ENCODE measurements around the gene NAA40. TPM values are rescaled to one million over a fixed set of nuclear protein-coding genes. Genes with fewer than 3 reads are reported as not detected.

NAA40 gene
- total RNA-seq, 1 donor from 2014 or later: 21.2 TPM

- Histone ChIP-seq H4K20me1 (ENCODE audit: insufficient read depth, low read length) (peaks cover 17% of the 10 kb centered on the region), H3K9ac (ENCODE audit: low read length) (no peak overlapping the region), H3K9me3 (ENCODE audit: insufficient read depth, low read depth, low read length) (no peaks in the 10 kb centered on the region), H3K27ac (ENCODE audit: low read depth, low read length) (no peak overlapping the region), H2AFZ (ENCODE audit: low read depth, low read length) (no peak overlapping the region), H3K79me2 (ENCODE audit: insufficient read depth, low read length) (no peaks in the 10 kb centered on the region), H3K4me2 (ENCODE audit: low read length) (peak overlapping the region; percentile 89), H3K36me3 (ENCODE audit: insufficient read depth, low read length) (no peaks in the 10 kb centered on the region), H3K4me1 (ENCODE audit: insufficient read depth, low read length) (peaks cover 17% of the 10 kb centered on the region), H3K4me3 (ENCODE audit: insufficient read depth, low read depth, low read length) (no peak overlapping the region), H3K27me3 (ENCODE audit: insufficient read depth, low read length) (no peaks in the 10 kb centered on the region)
- Mint-ChIP-seq H3K27me3 (ENCODE audit: low read depth, unreplicated experiment) (peaks cover 51% of the 10 kb centered on the region), H3K27ac (ENCODE audit: unreplicated experiment) (no peak overlapping the region), H3K4me1 (ENCODE audit: low read depth, unreplicated experiment) (peaks cover 5% of the 10 kb centered on the region), H3K9me3 (ENCODE audit: unreplicated experiment) (peaks cover 2% of the 10 kb centered on the region), H3K4me3 (ENCODE audit: unreplicated experiment) (no peak overlapping the region), H3K36me3 (ENCODE audit: low read depth, unreplicated experiment) (peaks cover 3% of the 10 kb centered on the region)
- FAIRE-seq (no peak), DNase-seq (ENCODE audit: low read depth) (no peak)
- TF ChIP-seq CTCF (IDR thresholded peaks at IDR 0.05; ENCODE audit: insufficient read depth, low read depth, low read length) (no peak), EZH2 (IDR thresholded peaks at IDR 0.05; ENCODE audit: insufficient read depth, low read length) (no peak)
Observed at GRCh38 chr11:64006398-64006797, 67.6 kb downstream of the NAA40 start.

Other genes with a start within 250 kb of the NAA40 start
- gene ZFTA, start 170.2 kb upstream of the NAA40 start, total RNA-seq: 29.0 and 31.2 TPM in 2 replicates
- gene SPINDOC, start 125.5 kb upstream of the NAA40 start, total RNA-seq: 43.7 and 48.3 TPM in 2 replicates
- 37.2 and 38.1 TPM in 2 replicates for gene MARK2, start 99.9 kb upstream of the NAA40 start, total RNA-seq
- 18.8 and 20.3 TPM in 2 replicates for gene RCOR2, start 21.8 kb upstream of the NAA40 start, total RNA-seq
- 274 and 289 TPM in 2 replicates for gene COX8A, start 35.6 kb downstream of the NAA40 start, total RNA-seq
- gene OTUB1, start 47.4 kb downstream of the NAA40 start, total RNA-seq: 77.9 and 78.5 TPM in 2 replicates
- gene FLRT1, start 96.9 kb downstream of the NAA40 start, total RNA-seq: 0.20 and 0.41 TPM in 2 replicates
- 3.4 and 5.1 TPM in 2 replicates for gene MACROD1, start 227.1 kb downstream of the NAA40 start, total RNA-seq
- gene STIP1, start 247.2 kb downstream of the NAA40 start, total RNA-seq: 179 and 200 TPM in 2 replicates